NCI-H1930 (cell line): ENCODE data around the gene FLOT2.
"Not testable (repeated sequence)": the region's sequence is repeated elsewhere in the genome, so short reads cannot be mapped to it uniquely, and the experiment has no call there.

Source experiments
- DNase-seq, 2 experiments: peaks; one replicate each; lab custom pipeline; 2025; lab: John Stamatoyannopoulos, UW

The FLOT2 gene

DNA sequence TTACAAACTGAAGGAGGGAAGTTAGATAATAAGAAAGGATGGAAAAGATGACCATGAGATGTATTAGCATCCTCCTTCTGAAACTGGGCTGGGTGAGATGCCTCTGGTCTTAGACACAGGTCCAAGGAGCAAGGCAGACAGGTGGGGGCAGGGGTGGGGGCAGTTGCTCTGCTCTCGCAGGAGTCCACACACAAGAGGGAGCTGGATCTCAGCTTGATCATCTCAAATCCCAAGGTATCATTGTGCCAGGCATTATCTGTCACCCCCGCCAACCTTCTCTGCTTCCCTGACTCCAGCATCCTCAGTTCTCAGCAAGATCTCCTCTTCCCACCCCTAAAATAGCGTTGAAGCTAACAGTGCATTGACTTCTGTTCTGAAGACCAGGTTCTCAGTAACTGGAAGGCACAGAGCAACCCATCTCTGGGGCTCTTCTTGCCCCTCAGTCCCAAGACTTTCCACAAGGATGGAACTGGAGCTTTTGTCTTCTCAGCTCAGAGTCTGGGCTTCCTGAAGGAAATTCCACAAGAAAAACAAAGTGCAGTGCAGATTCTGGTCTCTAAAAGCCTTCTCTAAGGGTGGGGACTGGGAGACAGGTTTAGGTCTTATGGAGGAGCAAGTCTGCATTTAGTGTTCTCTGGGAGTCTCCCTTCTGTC lies 1.6 kb downstream of the FLOT2 start:
- DNase-seq = no peak

DNA sequence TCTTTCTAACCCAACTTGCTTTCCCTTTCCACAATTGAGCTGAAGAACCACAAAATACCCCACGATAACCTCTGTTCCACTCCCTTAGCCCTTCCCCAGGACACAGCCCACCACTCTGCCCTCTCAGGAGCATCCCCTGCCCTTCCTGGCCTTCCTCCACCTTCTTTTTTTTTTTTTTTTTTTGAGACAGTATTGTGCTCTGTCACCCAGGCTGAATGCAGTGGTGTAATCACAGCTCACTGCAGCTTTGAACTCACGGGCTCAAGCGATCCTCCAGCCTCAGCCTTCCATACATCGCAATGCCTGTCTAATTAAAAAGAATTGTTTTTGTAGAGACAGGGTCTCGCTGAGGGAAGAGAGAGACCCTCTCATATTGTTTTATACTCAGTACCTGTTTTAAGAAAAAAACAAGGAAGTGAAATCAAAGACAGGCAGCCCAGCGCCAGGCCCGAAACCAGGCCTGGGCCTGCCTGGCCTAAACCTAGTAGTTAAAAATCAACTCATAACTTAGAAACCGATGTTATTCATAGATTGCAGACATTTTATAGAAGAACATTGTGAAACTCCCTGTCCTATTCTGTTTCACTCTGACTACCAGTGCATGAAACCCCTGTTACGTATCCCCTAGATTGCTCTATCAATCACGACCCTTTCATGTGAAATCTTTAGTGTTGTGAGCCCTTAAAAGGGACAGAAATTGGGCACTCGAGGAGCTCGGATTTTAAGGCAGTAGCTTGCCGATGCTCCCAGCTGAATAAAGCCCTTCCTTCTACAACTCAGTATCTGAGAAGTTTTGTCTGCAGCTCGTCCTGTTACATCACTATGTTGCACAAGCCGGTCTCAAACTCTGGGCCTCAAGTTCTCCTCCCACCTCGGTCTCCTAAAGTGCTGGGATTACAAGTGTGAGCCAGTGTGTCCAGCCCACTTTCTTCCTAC lies 4.0 kb downstream of the FLOT2 start:
- not testable (repeated sequence) for DNase-seq

DNA sequence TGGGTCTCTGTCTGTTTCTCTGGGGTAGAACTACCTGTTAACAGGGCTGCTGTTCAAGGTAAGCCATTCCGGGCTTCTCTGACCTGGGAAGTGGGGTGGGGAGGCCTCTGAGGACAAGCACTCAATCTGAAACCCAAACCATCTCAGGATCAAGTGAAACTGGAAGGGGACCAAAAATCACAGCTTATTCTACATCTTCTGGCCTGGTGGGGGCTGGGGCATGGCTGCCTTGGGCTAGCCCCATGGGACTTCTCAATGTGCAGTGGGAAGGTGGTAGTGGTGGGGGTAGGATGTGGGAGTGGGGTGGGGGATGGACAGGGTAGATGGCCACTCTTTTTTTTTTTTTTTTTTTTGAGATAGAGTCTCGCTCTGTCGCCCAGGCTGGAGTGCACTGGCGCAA lies 5.5 kb downstream of the FLOT2 start:
- DNase-seq = no peak

DNA sequence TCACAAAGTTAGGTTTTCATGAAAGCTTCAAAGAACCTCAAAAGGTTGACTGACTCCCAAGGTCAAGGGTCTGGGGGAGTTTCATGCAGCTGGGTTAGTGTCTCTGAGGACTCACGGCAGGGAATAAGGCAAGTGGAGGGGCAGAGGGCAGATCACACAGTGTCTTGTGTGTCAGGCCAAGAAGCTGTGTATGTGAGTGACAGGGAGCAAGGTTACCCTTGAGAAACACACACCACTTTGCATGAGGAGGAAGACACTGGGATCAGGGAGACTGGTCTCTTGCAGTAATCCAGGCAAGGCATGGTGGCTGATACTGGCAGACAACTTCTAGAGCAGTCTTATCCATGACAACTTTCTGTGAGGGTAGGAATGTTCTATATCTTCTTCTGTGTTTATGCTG lies 6.3 kb downstream of the FLOT2 start:
- DNase-seq = no peak

DNA sequence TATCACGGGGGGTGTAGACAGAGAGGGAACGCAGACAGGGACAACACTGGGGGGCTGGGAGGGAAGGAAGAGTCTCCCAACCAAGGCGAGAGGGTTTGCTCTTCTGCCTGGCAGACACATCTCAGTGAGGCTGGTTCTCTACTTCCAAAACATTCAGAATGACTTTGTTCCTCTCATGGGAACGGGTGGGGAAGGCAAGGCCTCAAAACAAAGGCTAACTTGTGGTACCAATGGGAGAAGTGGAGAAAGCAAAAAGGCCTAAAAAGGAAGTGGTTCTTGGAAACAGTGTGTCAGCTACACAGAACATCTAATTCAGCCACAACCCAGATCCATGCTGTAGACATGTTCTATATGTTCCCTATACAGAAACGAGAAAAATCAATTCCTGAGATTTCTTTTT lies 7.5 kb downstream of the FLOT2 start:
- no peak for DNase-seq

DNA sequence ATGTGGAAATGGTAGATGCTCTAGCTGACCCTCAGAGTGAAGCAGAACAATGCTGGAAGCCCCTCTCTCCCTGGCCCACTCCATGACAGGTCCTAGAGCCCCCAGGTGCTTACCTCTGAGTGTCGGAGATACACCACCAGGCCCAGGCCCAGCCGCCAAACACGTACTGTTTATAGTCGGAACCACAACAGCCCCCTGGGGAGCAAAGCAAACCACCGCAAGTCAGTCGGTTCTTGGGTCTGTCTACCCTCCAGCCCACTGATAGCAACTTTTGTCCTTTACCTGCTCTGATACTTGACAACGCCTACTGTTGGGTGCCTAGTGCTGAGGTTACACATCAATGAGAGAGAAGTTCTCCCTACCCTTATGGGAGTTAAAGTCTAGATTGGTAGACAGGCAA lies 8.7 kb downstream of the FLOT2 start:
- DNase-seq = no peak

DNA sequence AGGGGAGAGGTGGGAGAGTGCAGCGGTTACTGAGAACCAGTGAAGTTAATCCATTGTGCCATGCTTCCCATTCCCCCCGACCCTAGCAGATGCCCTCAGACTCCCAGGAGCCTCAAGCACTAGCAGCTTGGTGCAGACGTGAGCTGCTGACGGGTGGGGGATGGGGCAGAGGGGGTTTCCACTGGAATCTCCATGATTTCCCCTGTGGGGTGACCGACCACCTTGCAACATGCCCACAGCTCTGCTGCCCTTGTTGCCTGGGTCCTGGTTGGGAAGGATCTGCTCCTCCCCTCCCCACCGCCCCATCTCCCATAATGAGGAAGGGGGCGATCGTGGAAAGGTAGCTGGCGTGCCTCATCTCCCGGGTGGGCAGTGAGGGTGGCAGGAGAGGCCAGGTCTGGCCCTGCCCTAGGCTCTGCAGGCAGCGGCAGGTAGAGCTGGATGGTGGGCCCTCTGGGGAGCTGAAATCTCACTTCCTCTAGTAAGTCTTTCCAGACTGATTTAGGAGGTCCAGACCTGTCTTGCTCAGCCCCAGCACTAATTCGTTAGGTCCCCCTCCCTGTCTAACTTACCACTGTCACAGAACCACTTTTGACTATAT lies 9.6 kb downstream of the FLOT2 start:
- DNase-seq = no peak

DNA sequence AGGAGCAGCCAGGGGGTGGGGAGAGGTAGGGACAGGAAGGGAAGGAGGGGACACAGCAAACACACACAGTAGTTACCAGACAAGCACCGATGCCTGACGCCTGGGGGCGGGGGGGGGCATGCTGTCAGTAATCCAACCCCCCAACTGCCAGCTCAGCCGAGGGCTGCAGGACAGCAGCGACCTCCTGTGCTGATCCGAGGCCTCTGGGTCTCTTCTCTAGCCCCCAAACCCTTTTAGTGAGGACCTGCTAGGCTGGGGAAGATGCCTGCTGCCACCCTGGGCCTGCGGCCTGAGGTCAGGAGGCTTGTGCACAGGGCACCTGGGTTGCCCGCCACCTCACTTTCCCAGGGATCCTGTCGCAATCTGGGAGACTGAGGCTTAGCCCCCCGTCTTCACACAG lies 11.6 kb downstream of the FLOT2 start:
- DNase-seq = no peak

DNA sequence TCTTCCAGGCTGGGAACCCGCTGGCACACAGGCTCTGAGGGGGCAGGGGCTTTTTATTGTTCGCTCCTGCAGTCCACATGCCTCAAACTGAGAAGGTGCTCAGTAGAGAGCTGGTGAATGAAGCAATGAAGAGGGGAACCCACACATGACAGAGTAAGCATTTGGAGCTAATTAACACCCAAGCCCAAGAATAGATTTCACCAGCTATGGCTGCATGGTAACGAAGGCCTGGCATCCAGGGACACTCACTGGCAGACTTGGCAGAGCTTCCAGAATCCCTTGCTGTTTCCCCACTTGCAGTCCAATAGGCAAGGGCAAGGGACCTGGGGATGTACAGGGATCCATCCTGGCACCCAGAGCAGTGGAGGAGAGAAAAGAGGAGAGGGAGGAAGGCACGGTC lies 12.2 kb downstream of the FLOT2 start:
- no peak for DNase-seq

DNA sequence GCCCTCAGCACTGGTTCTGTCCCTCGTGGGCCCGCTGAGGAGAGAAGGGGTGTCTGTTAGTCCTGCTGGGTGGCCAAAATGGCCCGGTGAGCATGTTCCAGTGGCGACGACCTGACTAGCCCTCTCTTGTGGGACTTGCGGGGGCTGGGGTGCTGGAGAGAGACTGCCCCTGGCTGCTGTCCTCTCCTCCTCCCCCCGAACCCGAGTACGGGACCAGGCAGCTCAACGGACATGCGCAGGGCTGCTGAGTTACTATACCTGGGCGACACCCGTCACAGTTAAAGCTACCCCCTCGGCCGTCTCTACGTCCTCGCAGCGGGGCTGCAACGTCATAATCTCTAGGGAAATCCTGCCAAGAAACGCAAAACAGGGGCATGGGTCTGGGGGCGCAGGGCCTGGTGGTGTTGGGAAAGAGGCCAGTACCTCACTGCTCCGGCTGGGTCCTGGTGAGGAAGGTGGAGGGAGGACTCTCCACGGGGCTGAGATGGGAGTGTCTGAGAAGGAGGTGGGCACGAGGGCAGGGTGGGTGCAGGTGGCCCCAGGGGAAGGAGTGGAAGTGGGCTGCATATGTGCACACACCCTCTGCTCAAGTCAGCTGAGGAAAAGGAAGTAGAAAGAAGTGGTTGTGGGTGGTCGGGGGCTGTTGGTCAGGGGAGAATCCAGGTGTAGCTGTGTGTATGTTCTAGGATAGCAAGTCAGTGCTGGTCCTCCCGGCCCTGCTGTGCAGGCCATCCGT lies 13.4 kb downstream of the FLOT2 start:
- DNase-seq = no peak

DNA sequence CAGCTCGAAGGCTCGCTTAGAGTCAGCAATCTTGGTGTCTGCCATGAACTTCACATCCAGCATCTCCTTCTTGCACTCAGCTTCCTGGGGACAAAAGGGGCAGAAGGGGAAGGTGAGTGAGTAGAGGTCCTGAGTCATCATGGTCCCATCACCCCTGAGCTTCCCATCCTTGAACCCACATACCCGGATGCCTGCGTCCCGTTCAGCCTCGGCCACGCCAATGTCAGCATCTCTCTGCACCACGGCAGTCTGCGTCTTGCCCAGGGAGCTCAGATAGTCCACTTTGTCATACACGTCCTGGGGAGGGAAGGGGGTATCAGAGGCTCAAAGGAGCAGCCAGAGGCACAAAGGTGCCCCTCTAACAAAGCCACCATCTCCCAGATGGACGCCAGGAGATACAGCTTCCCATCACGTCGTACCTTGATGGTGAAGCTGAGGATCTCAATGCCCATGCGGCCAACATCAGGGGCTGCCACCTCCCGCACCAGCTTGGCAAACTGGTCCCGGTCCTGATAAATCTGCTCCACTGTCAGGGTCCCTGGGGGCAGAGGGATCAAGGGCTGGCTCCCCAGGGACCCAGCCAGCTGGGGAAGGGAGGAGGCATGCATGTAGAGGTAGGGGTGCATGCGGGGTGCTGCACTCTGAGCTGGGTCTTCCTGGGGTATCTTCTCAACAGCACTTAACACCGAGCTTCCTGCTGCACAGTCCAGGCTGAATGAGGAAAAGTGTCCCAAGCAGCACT lies 15.2 kb downstream of the FLOT2 start:
- DNase-seq = no peak

DNA sequence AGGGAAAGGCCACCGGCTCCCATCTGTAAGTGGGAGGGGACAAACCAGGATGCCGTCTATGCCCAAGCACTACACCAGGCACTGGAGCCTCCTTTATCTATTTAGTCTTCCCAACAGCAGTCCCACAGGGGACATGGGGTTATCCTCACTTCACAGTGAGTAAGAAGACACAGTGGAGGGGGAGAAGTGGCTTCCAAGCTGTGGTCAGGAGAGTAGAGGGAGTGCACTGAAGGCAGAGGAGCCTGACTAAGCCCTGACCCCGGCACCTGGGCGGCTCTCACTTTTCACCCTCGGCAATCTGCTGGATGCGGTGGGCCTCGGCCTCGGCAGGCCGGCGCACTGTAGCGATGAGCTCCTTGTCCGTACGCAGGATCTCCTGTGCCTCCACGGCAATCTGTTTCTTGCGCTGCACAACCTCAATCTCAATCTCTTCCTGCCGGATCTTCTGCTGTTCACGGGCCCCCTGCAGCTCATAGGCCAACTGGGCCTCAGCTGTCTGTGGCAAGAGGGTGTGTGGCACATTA lies 15.9 kb downstream of the FLOT2 start:
- no peak for DNase-seq

DNA sequence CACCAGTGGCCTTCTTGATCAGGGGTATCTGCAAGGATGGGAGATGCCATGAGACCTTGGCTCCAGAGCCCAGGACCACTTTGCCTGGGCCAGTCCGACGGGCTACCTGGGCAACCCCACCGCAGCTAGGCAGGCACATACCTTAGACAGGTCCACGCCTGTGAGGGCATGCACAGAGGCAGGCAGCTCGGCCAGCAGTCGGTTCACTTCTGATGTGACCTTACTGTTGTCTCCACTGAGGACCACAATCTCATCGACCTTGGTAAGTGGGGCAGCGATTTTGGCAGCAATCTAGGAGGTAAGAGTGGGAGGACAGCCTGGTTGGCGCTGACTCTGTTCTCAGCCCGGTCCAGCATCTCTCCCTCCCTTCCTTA lies 17.0 kb downstream of the FLOT2 start:
- DNase-seq = no peak

DNA sequence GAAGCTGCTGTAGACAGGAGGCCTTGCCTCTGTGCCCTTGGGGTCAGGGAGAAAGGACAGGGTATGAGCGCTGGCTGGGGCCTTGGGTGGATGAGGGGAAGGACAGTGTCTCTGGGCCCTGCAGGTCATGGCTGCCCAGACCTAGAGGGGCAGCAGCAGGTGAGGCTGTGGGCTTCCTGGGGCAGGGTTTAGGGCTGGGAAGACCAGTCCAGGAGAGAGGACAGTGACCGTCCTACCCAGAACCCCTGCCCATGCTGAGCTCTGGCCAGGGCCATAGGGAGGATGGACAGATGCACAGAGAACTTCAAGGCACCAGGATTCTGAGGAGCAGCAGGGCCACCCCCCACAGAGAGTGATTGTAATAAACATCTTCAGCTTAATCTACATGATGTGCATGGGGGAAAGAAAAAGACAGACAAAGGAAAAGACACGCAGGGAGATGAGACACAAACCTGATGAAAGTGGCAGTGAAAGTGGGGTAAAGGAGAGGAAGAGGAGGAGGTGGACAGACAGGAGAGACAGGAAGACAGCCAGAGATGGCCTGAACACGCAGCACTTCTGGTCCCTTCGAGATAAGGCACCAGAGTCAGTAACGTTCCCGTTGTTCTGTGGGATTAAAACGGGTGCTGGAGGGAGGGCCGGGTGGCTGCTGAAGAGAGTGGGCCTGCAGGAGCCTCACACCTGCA lies 17.5 kb downstream of the FLOT2 start:
- no peak for DNase-seq

DNA sequence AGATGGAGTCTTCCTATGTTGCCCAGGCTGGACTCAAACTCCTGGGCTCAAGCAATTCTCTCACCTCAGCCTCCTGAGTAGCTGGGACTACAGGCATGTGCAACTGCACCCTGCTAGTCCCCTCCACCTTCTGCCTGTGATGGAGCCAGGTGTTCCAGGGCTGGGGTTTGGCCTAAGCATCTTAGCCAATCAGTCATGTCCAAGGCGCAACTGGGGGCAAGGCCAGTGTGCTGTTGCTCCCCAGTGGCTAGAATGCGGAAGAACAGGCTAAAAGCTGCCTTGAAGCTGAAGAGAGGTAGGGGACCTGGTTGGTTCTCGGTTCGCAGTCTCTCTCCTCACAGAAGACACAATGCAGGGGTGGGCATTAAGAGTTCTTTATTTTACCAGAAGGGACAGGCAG lies 18.6 kb downstream of the FLOT2 start:
- DNase-seq = no peak

DNA sequence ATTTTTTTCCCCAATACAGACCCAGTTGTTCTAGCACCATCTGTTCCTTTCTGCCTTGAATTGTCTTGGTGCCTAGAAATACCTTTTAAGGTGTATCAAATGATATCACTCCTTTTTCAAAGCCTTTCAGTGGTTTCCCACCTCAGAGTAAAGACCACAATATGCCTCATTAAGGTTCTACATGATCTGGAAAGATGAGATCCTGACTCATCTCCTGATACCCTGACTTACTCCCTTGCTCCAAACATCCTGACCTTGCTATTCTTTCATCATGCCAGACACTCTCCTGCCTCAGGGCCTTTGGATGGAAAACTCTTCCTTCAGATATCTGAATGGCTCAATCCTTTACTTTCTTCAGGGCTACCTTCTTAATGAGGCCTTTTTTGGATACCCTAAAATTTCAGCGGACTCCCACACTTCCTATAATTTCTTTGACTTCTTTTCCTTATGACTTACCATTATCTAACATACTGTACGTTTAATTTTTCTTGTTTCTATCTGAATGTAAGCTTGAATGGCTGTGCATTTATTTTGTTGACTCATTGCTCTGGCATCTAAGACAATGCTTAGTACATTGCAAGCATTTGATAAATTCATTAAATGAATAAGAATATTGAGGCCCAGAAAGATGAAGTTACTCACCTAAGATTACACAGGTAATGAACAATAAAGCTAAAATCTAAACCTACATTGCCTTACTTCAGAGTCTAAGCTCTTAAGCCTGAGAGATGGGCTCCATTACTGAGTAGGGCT lies 19.2 kb downstream of the FLOT2 start:
- DNase-seq = no peak

DNA sequence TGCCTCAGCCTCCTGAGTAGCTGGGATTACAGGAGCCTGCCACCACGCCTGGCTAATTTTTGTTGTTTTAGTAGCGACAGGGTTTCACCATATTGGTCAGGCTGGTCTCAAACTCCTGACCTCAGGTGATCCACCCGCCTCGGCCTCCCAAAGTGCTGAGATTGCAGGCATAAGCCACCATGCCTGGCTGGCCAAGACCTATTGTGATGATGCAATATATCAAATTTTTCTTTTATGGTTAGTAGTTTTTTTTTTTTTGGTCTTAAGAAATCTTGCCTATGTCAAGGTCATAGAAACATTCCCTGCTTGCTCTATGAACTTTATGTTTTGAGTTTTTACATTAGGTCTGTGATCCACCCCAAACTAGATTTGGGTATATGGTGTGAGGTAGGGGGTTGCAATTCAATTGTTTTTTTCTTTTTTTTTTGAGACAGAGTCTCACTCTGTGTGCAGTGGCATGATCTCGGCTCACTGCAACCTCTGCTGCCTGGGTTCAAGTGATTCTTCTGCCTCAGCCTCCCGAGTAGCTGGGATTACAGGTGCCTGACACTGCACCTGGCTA lies 20.3 kb downstream of the FLOT2 start:
- DNase-seq = not testable (repeated sequence)

DNA sequence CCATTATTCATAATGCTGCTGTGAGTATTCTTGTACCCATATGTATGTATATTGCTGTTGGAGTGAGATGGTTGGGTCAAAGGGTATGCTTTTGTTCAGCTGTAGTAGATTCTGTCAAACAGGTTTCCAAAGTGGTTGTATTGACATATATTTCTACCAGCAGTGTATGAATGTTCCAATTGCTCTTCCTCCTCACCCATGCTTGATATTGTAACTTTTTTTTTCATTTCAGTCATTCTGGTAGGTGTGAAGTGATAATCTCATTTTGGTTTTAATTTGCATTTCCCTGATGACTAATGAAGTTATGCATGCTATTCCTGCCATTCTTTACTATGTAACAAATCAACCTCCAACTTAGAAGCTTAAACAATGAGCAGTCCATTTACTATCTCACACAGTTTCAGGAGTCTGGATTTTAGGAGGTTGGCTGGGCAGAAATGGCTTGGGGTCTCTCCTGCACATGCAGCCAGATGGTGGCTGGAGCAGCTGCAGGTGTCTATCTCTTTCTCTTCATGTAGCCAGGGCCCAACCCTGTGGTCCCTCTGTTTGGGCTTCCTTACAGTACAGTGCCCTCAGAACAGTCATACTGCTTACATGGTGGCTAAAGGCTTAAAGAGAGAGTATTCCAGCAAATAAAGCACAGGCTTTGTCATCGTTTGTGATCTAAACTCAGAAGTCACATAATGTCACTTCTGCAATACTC lies 21.5 kb downstream of the FLOT2 start:
- DNase-seq = no peak

DNA sequence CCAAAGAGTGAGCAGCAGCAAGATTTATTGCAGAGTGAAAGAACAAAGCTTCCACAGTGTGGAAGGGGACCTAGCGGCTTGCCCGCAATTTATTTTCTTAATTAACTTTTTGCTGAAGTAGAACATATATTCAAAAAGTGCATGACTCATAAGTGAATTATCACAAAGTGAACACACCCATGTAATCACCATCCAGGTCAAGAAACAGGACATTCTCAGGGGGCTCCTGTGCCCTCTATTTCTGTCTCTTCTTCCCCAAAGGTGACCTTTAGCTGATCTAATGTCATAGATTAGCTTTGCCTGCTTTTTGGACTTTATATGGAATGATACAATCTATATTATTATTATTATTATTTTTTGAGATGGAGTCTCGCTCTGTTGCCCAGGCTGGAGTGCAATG lies 22.8 kb downstream of the FLOT2 start:
- DNase-seq = no peak
